K562 (cell line): ENCODE measurements around the gene HSPB7. TPM values are rescaled to one million over a fixed set of nuclear protein-coding genes. Genes with fewer than 3 reads are reported as not detected.

ENCODE experiments used
- ARID2 ChIP-seq: fragments of 450-650 bp; IDR thresholded peaks from 2 replicates; pipeline ENCODE4 v1.6.1; 2017; ENCODE audit warnings: antibody characterized with exemption, mild to moderate bottlenecking
- CBX5 ChIP-seq: IDR thresholded peaks from 2 replicates; pipeline ENCODE4 v1.6.1; 2014; ENCODE audit warnings: low read depth, borderline replicate concordance
- CHCHD3 ChIP-seq: fragments of 250-450 bp; sonication (Bioruptor Pico); IDR thresholded peaks from 2 replicates; pipeline ENCODE4 v2.1.2; 2022; ENCODE audit warnings: mild to moderate bottlenecking
- DACH1 ChIP-seq: fragments of 450-650 bp; IDR thresholded peaks from 2 replicates; pipeline ENCODE4 v1.6.1; 2018; ENCODE audit not compliant: partially characterized antibody
- DIDO1 ChIP-seq: fragments of 450-650 bp; IDR thresholded peaks from 2 replicates; pipeline ENCODE4 v1.6.1; 2016; ENCODE audit warnings: low read depth, missing biosample characterization, missing genetic modification characterization
- FIP1L1 ChIP-seq: fragments of 200-400 bp; formaldehyde crosslinking; IDR thresholded peaks from 2 replicates; pipeline ENCODE4 v1.6.1; 2018; ENCODE audit warnings: mild to moderate bottlenecking, low read depth, low read length; ENCODE audit not compliant: poor library complexity, severe bottlenecking
- HNRNPK ChIP-seq: fragments of 200-400 bp; formaldehyde crosslinking; IDR thresholded peaks from one replicate; pipeline ENCODE4 v1.6.1; 2018; ENCODE audit warnings: mild to moderate bottlenecking, low read depth, low read length; ENCODE audit not compliant: poor library complexity, severe bottlenecking
- KLF10 ChIP-seq: fragments of 250-450 bp; sonication (Bioruptor Pico); IDR thresholded peaks from 2 replicates; pipeline ENCODE4 v1.6.1; 2021; ENCODE audit warnings: matching md5 sums
- MED1 ChIP-seq: sonication (generic); formaldehyde crosslinking; IDR thresholded peaks from 2 replicates; pipeline ENCODE4 v1.8.1; 2023; ENCODE audit warnings: missing genetic modification reagents, borderline replicate concordance
- MXD1 ChIP-seq: fragments of 250-450 bp; sonication (Bioruptor Pico); IDR thresholded peaks from 2 replicates; pipeline ENCODE4 v1.8.0; 2021; ENCODE audit warnings: borderline replicate concordance, mild to moderate bottlenecking, moderate library complexity; ENCODE audit not compliant: poor library complexity, severe bottlenecking
- MYBL2 ChIP-seq, 2 experiments: fragments of 450-650 bp in 1 of 2; sonication (generic) in 1 of 2; formaldehyde crosslinking in 1 of 2; IDR thresholded peaks; 2 replicates each; pipeline versions ENCODE4 v1.6.1 to v1.8.1; 2017 to 2022; ENCODE audit warnings: borderline replicate concordance in 1 of 2, inconsistent platforms in 1 of 2, low read depth in 1 of 2, mild to moderate bottlenecking in 1 of 2, missing genetic modification reagents in 1 of 2, moderate library complexity in 1 of 2
- NFATC3 ChIP-seq: fragments of 450-650 bp; IDR thresholded peaks from 2 replicates; pipeline ENCODE4 v1.6.1; 2017; ENCODE audit warnings: mild to moderate bottlenecking
- NR4A1 ChIP-seq, 2 experiments: fragments of 250-450 bp in 1 of 2; fragments of 450-650 bp in 1 of 2; sonication (Bioruptor Pico) in 1 of 2; IDR thresholded peaks; 2 replicates each; pipeline versions ENCODE4 v1.4.0 to v1.6.1; 2016 to 2020; ENCODE audit warnings: mild to moderate bottlenecking in 2 of 2, missing compliant biosample characterization in 1 of 2, missing genetic modification characterization in 1 of 2, moderate library complexity in 1 of 2
- PREB ChIP-seq: sonication (generic); formaldehyde crosslinking; IDR thresholded peaks from 2 replicates; pipeline ENCODE4 v1.8.1; 2023; ENCODE audit warnings: mild to moderate bottlenecking, missing genetic modification reagents
- RB1 ChIP-seq: fragments of 450-650 bp; IDR thresholded peaks from 2 replicates; pipeline ENCODE4 v1.6.1; 2017; ENCODE audit warnings: low read depth, mild to moderate bottlenecking
- RBM22 ChIP-seq: fragments of 200-400 bp; formaldehyde crosslinking; IDR thresholded peaks from 2 replicates; pipeline ENCODE4 v1.6.1; 2018; ENCODE audit warnings: low read length, low read depth; ENCODE audit not compliant: poor library complexity, severe bottlenecking
- SMARCC2 ChIP-seq: fragments of 450-650 bp; IDR thresholded peaks from 2 replicates; pipeline ENCODE4 v1.6.1; 2017; ENCODE audit warnings: antibody characterized with exemption, moderate library complexity, mild to moderate bottlenecking, low read depth
- SPI1 ChIP-seq: IDR thresholded peaks from 2 replicates; pipeline ENCODE4 v1.6.1; 2011; ENCODE audit warnings: low read depth, low read length, control low read depth, borderline replicate concordance
- TAF1 ChIP-seq: IDR thresholded peaks from 2 replicates; pipeline ENCODE4 v1.6.1; 2011; ENCODE audit warnings: mild to moderate bottlenecking, low read length, moderate library complexity; ENCODE audit not compliant: insufficient read depth, control insufficient read depth, severe bottlenecking; ENCODE audit errors: extremely low read depth
- ZC3H11A ChIP-seq: IDR thresholded peaks from 2 replicates; pipeline ENCODE4 v1.6.1; 2012; ENCODE audit warnings: low read depth, low read length, improper control_type of control experiment
- ZNF23 ChIP-seq: fragments of 250-450 bp; sonication (Bioruptor Pico); IDR thresholded peaks from 2 replicates; pipeline ENCODE4 v1.4.0; 2020; ENCODE audit warnings: mild to moderate bottlenecking
- ZNF431 ChIP-seq: sonication (generic); formaldehyde crosslinking; IDR thresholded peaks from 2 replicates; pipeline ENCODE4 v1.8.0; 2022; ENCODE audit warnings: mild to moderate bottlenecking, missing genetic modification reagents
- ZNF695 ChIP-seq: fragments of 450-650 bp; formaldehyde crosslinking; IDR thresholded peaks from 2 replicates; pipeline ENCODE4 v1.4.0; 2020; ENCODE audit warnings: mild to moderate bottlenecking, moderate library complexity
- ZNF764 ChIP-seq: fragments of 250-450 bp; sonication (Bioruptor Pico); IDR thresholded peaks from 2 replicates; pipeline ENCODE4 v1.4.0; 2020; ENCODE audit warnings: low read depth, mild to moderate bottlenecking, moderate library complexity
- polyA plus RNA-seq, 8 experiments: library from polyadenylated mRNA; depleted of rRNA in 4 of 8; stranded (reverse) in 5 of 8; unstranded in 3 of 8; fragments of >200 nt; fragmentation: Nextera tagmentation in 2 of 8; fragmentation: Illumina TruSeq in 1 of 8; extraction: Ambion mirVana in 2 of 8; extraction: Trizol in 1 of 8; gene quantifications; 2 replicates each; pipeline versions ENCODE4 v1.2.1 to v1.2.3, GENCODE V29; 2011 to 2014; ENCODE audit warnings: inconsistent platforms in 1 of 8, missing spikeins in 1 of 8
- total RNA-seq, 7 experiments: library from RNA; depleted of rRNA in 6 of 7; stranded (reverse); fragments of >200 nt in 6 of 7; fragmentation: Illumina TruSeq in 2 of 7; extraction: Trizol in 2 of 7; gene quantifications; 2 replicates each; pipeline versions ENCODE4 v1.2.1 to v1.2.3, GENCODE V29; 2011 to 2021; ENCODE audit warnings: low replicate concordance in 1 of 7
- TF ChIP-seq, protein P1 (sequence below): fragments of 450-650 bp; IDR thresholded peaks from 2 replicates; pipeline ENCODE4 v1.6.1; 2017; ENCODE audit warnings: antibody characterized with exemption

Gene HSPB7
- total and polyA plus RNA-seq, 9 of the 15 experiments (the other 6 are each of a cell fraction or from before 2014, with no cell fraction given) = 0.05 to 0.19 (median 0.07) TPM; not detected in 6

DNA sequence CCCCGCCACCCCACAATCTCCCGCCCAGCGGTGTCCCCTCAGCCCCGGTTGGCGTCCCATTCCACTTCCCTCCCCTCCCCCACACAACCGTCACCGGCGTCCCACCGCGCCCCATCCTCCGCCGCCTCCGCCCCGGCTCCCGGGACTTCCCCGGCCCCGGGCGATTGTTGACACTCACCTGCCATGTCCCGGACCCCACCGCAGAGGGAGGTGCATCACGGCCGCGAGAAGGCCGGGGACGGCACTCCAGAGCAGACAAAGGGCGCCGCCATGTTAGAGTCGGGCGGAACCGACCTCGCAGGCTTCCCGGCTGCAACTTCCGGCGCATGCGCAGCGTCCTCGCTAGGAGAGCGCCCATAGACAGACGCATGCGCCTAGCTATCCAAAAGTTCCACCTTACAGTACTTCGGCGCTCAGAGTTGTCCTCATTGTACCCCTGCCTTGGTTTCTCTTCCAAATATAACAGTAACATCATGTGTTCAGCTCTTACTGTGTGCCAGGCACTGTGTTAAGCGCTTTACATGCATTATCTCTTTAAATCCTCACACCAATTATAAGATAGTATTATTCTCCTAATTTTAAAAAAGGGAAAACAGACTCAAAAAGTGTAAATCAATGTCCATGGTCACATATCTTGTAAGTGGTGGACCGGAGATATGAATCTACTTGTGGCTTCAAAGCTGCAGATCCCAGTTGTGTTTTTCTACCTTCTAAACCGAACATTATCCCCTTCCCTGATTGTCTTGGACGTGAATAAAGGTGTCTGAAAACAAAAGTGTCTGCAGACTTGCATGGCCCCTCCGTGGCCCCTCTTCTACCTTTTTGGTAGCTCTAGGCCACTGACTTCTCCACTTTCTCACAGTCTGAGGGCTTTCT lies 41.8 kb downstream of the HSPB7 start, which contains the start of gene ZBTB17 (continued):
- TF ChIP-seq DACH1 = peak; percentile 41
- no peak for TF ChIP-seq SPI1
- peak; percentile 85 for TF ChIP-seq MXD1 (CRISPR knock-in tag)
- TF ChIP-seq MYBL2 (IDR thresholded peaks at IDR 0.05; ENCODE audit: low read depth) = no peak
- TF ChIP-seq MYBL2 (CRISPR knock-in tag; IDR thresholded peaks at IDR 0.05; ENCODE audit: borderline replicate concordance) = no peak
- TF ChIP-seq ZC3H11A = no peak; the same call in 1 of the 2 replicates
- TF ChIP-seq ZNF764 (CRISPR knock-in tag) = 0 out of 2 replicates have a peak, but pooled peaks have one; percentile 34
- peak; percentile 66 for TF ChIP-seq TAF1
- peak; percentile 64; the same call in 1 of the 2 replicates for TF ChIP-seq RB1
- TF ChIP-seq, protein P1, sequence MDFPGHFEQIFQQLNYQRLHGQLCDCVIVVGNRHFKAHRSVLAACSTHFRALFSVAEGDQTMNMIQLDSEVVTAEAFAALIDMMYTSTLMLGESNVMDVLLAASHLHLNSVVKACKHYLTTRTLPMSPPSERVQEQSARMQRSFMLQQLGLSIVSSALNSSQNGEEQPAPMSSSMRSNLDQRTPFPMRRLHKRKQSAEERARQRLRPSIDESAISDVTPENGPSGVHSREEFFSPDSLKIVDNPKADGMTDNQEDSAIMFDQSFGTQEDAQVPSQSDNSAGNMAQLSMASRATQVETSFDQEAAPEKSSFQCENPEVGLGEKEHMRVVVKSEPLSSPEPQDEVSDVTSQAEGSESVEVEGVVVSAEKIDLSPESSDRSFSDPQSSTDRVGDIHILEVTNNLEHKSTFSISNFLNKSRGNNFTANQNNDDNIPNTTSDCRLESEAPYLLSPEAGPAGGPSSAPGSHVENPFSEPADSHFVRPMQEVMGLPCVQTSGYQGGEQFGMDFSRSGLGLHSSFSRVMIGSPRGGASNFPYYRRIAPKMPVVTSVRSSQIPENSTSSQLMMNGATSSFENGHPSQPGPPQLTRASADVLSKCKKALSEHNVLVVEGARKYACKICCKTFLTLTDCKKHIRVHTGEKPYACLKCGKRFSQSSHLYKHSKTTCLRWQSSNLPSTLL = no peak
- TF ChIP-seq NFATC3 = no peak
- TF ChIP-seq FIP1L1 = peak; percentile 76
- TF ChIP-seq PREB (CRISPR knock-in tag) = no peak
- TF ChIP-seq ZNF695 (CRISPR knock-in tag) = no peak
- TF ChIP-seq ZNF431 = no peak
- no peak for TF ChIP-seq HNRNPK
- TF ChIP-seq MED1 (CRISPR knock-in tag) = no peak
- TF ChIP-seq DIDO1 (tag) = peak; percentile 94
- TF ChIP-seq ZNF23 (CRISPR knock-in tag) = no peak
- no peak for TF ChIP-seq CHCHD3 (CRISPR knock-in tag)
- no peak for TF ChIP-seq RBM22
- no peak for TF ChIP-seq SMARCC2
- TF ChIP-seq NR4A1 (CRISPR knock-in tag; IDR thresholded peaks at IDR 0.05) = no peak
- no peak for TF ChIP-seq NR4A1 (tag; IDR thresholded peaks at IDR 0.05)
- TF ChIP-seq KLF10 (CRISPR knock-in tag) = no peak
- no peak for TF ChIP-seq CBX5
- no peak for TF ChIP-seq ARID2
